ENCODE results near the gene H3-3A. TPM values are rescaled to one million over a fixed set of nuclear protein-coding genes. Genes with fewer than 3 reads are reported as not detected.

Gene H3-3A
- total and polyA plus RNA-seq, 10 donors: 362 to 1,089 (median 575) TPM

DNA sequence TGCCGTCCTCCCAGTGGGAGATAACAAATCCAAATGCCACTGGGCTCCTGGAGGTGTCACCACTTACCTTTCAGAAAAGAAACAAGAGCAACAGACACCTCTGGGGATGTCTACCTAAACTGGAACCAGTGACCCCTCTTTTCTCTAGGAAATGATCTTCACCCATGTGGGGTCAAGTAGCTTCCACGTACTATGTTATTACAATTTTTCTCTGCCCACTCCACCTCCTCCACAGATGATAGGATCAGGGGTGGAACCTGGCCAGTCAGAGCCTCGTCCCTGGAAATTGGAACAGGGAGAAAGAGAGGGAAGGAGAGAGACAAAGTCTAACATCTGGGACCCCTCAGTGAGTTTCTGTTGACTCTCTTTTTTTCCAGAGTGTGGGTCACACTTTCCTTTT is 50.1 kb downstream of the H3-3A start:
- Histone ChIP-seq H3K27me3 (replicated peaks in 1 of 7) (no peaks in the 10 kb centered on the region), H3K27ac (peak overlapping the region in 1 of 8 donors; percentile 97), H3K4me3 (no peak overlapping the region), H3K9me3 (no peaks in the 10 kb centered on the region), H3K4me1 (peaks cover 17 to 52% (median 33%) of the 10 kb centered on the region in 6 donors), H3K36me3 (no peaks in the 10 kb centered on the region)
- DNase-seq: no peak
- WGBS, 5 donors: 82 to 96% (median 88%) methylated on average over 3 of the region's 3 CpGs
- intact Hi-C loops (cut with DNase I; ENCODE audit: low total_unique reads): no loop called here
- TF ChIP-seq POLR2AphosphoS5 (IDR thresholded peaks at IDR 0.05) (no peak), POLR2A (IDR thresholded peaks at IDR 0.05) (no peak)
- TF ChIP-seq, protein P1, sequence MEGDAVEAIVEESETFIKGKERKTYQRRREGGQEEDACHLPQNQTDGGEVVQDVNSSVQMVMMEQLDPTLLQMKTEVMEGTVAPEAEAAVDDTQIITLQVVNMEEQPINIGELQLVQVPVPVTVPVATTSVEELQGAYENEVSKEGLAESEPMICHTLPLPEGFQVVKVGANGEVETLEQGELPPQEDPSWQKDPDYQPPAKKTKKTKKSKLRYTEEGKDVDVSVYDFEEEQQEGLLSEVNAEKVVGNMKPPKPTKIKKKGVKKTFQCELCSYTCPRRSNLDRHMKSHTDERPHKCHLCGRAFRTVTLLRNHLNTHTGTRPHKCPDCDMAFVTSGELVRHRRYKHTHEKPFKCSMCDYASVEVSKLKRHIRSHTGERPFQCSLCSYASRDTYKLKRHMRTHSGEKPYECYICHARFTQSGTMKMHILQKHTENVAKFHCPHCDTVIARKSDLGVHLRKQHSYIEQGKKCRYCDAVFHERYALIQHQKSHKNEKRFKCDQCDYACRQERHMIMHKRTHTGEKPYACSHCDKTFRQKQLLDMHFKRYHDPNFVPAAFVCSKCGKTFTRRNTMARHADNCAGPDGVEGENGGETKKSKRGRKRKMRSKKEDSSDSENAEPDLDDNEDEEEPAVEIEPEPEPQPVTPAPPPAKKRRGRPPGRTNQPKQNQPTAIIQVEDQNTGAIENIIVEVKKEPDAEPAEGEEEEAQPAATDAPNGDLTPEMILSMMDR (IDR thresholded peaks at IDR 0.05 in 8 of 11, conservative IDR thresholded peaks at IDR 0.05 in 3 of 11): no peak

DNA sequence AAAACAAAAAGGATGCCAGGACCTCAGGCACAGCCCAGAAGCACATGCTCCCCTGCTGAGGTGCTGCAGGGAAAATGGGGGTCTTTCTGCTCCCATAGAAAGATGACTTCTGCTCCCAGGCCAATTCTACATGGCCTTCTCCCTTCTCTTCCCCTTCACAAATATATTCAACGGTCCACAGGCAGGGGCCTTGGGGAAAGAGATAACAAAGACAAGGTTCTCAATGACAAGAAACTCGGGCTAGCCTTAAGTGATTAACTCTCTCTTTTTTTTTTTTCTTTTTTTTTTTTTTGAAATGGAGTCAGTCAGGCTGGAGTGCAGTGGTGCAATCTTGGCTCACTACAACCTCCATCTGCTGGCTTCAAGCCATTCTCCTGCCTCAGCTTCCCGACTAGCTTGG is 54.2 kb downstream of the H3-3A start:
- no peak overlapping the region for H3K27ac ChIP-seq
- H3K36me3 ChIP-seq: no peaks in the 10 kb centered on the region
- 65 to 83% (median 75%) methylated on average over 3 of the region's 3 CpGs for WGBS, 5 donors
- no peaks in the 10 kb centered on the region for H3K9me3 ChIP-seq
- intact Hi-C loops (cut with DNase I; ENCODE audit: low total_unique reads): no loop called here
- TF ChIP-seq POLR2A (IDR thresholded peaks at IDR 0.05): no peak
- DNase-seq: no peak
- H3K27me3 ChIP-seq (replicated peaks in 1 of 7): no peaks in the 10 kb centered on the region
- H3K4me3 ChIP-seq: no peak overlapping the region
- peaks cover 9 to 44% (median 29%) of the 10 kb centered on the region in 6 donors for H3K4me1 ChIP-seq

DNA sequence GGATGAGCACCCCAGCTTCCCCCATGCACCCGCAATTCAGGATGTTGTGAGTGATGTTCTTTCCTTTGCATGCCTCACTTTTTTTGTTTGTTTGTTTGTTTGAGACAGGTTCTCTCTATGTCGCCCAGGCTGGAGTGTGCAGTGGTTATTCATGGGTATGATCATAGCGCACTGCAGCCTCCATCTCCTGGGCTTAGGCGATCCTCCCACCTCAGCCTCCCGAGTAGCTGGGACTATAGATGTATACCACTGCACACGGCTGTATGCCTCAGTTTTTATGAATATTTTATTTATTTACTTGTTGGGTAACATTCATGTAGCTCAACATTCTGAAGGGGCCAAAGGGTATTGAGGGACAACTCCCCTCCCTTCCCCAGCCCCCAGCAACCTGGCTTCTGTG is 54.8 kb downstream of the H3-3A start:
- no peaks in the 10 kb centered on the region for H3K9me3 ChIP-seq
- H3K27me3 ChIP-seq (replicated peaks in 1 of 7): peaks cover 0 to 5% (median 0%) of the 10 kb centered on the region in 7 donors
- TF ChIP-seq POLR2A (IDR thresholded peaks at IDR 0.05) (no peak), POLR2AphosphoS5 (IDR thresholded peaks at IDR 0.05) (no peak)
- TF ChIP-seq, protein P1 (IDR thresholded peaks at IDR 0.05 in 8 of 11, conservative IDR thresholded peaks at IDR 0.05 in 3 of 11): no peak
- H3K36me3 ChIP-seq: no peaks in the 10 kb centered on the region
- intact Hi-C loops (cut with DNase I; ENCODE audit: low total_unique reads): no loop called here
- no peak for DNase-seq
- 78 to 95% (median 87%) methylated on average over 6 of the region's 6 CpGs for WGBS, 5 donors
- no peak overlapping the region for H3K27ac ChIP-seq
- H3K4me3 ChIP-seq: no peak overlapping the region
- peaks cover 6 to 40% (median 25%) of the 10 kb centered on the region in 6 donors for H3K4me1 ChIP-seq

DNA sequence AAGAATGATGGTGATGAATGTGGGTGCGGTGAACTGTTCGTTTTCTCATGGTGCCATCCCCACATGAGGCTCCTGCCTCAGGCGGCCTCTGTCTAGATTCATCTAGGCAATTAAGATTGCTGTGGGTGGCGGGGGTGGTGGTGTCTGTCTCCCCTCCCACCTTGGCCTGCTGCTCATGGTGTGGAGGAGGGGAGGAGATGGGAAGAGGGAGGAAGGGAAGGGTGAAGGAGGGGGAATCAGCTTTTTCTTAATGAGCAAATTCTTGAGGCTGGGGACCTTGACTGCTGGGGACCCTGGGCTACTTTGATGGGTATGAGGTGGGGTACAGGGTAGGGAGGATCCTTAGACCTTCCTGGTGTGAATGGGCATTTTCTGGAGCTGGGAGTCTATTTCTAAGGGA is 55.8 kb downstream of the H3-3A start:
- intact Hi-C loops (cut with DNase I; ENCODE audit: low total_unique reads): no loop called here
- WGBS, 5 donors: 78 to 91% (median 90%) methylated on average over 4 of the region's 4 CpGs
- TF ChIP-seq POLR2AphosphoS5 (IDR thresholded peaks at IDR 0.05) (no peak), POLR2A (IDR thresholded peaks at IDR 0.05) (no peak)
- TF ChIP-seq, protein P1 (IDR thresholded peaks at IDR 0.05 in 8 of 11, conservative IDR thresholded peaks at IDR 0.05 in 3 of 11): no peak
- Histone ChIP-seq H3K9me3 (no peaks in the 10 kb centered on the region), H3K4me3 (no peak overlapping the region), H3K36me3 (no peaks in the 10 kb centered on the region), H3K4me1 (peaks cover 6 to 41% (median 34%) of the 10 kb centered on the region in 6 donors), H3K27me3 (replicated peaks in 1 of 7) (peaks cover 0 to 10% (median 0%) of the 10 kb centered on the region in 7 donors), H3K27ac (no peak overlapping the region)
- DNase-seq: no peak

DNA sequence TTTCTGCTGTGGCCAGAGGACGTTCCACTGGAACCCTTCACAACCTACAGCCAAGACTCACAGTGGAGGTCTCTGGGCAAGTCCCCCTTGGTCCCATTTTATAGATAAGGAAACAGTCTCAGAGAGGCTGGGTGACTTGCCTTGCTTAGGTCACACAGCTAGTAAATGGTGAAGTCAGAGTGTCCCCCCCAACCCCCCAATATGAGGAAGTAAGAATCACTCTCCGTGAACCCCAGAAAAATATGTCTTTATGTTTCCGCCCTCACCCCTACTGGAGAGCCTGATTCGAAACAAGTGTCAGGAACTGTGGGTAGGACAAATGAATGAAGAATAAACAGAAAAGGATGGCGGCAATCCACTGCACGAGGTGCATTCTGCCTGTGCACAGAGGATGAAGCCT is 56.7 kb downstream of the H3-3A start:
- no peak overlapping the region for H3K4me3 ChIP-seq
- no peak for DNase-seq
- TF ChIP-seq POLR2AphosphoS5 (IDR thresholded peaks at IDR 0.05) (no peak), POLR2A (IDR thresholded peaks at IDR 0.05) (no peak)
- TF ChIP-seq, protein P1 (IDR thresholded peaks at IDR 0.05 in 8 of 11, conservative IDR thresholded peaks at IDR 0.05 in 3 of 11): no peak
- H3K36me3 ChIP-seq: no peaks in the 10 kb centered on the region
- H3K27me3 ChIP-seq (replicated peaks in 1 of 7): peaks cover 0 to 10% (median 0%) of the 10 kb centered on the region in 7 donors
- H3K9me3 ChIP-seq: no peaks in the 10 kb centered on the region
- H3K4me1 ChIP-seq: peaks cover 6 to 49% (median 37%) of the 10 kb centered on the region in 6 donors
- 67 to 83% (median 74%) methylated on average over 6 of the region's 6 CpGs for WGBS, 5 donors
- intact Hi-C loops (cut with DNase I; ENCODE audit: low total_unique reads): no loop called here
- no peak overlapping the region for H3K27ac ChIP-seq

Measured in spleen (tissue), 11 donors.